ENCODE measurements around the gene ATG9B.

The ATG9B gene, protein sequence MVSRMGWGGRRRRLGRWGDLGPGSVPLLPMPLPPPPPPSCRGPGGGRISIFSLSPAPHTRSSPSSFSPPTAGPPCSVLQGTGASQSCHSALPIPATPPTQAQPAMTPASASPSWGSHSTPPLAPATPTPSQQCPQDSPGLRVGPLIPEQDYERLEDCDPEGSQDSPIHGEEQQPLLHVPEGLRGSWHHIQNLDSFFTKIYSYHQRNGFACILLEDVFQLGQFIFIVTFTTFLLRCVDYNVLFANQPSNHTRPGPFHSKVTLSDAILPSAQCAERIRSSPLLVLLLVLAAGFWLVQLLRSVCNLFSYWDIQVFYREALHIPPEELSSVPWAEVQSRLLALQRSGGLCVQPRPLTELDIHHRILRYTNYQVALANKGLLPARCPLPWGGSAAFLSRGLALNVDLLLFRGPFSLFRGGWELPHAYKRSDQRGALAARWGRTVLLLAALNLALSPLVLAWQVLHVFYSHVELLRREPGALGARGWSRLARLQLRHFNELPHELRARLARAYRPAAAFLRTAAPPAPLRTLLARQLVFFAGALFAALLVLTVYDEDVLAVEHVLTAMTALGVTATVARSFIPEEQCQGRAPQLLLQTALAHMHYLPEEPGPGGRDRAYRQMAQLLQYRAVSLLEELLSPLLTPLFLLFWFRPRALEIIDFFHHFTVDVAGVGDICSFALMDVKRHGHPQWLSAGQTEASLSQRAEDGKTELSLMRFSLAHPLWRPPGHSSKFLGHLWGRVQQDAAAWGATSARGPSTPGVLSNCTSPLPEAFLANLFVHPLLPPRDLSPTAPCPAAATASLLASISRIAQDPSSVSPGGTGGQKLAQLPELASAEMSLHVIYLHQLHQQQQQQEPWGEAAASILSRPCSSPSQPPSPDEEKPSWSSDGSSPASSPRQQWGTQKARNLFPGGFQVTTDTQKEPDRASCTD

DNA sequence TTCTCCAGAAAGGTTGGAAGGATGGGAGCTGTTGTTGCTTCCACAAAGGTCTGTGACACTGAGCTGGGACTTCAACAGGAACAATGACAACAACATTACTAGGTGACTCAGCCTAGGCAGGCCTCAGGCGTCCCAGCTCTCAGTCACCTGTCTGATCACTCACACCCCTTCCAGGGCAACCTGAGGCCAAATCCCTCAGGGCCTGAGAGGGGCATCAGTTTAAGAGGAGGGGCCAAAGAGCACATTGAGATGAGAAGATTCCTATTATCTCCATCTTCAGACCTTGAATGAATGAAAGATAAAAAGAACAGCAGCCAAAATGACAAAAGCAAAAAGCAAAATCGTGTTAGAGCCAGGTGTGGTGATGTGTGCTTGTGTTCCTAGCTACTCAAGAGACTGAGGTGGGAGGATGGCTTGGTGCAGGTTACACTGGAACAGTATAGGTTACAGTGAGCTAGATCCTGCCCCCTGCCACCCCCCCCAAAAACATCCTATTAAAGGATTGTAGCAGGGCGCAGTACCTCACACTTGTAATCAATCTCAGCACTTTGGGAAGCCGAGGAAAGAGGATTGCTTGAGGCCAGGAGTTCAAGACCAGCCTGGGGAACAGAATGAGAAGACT lies at the start of gene ATG9B:
Gene ATG9B, minus strand, starts transcription at position 60 of the 622 bp plus-strand sequence. CDS start 71 bp downstream, outside the sequence.
- H3K9ac ChIP-seq (ENCODE audit: low read length) = no peak within 1 kb of the TSS
- H3K9me2 ChIP-seq (replicated peaks; ENCODE audit: insufficient read depth, low read length) = no peaks in the 10 kb centered on the region
- H3K4me1 ChIP-seq (ENCODE audit: low read length) = peaks cover 13% of the 10 kb centered on the region
- peaks cover 9% of the 10 kb centered on the region for H3K79me2 ChIP-seq (ENCODE audit: low read length)
- peaks cover 19% of the 10 kb centered on the region for H3K27me3 ChIP-seq (replicated peaks; ENCODE audit: insufficient read depth, low read length)
- H3K4me2 ChIP-seq (ENCODE audit: low read depth, low read length) = no peak within 1 kb of the TSS
- H3K36me3 ChIP-seq (replicated peaks; ENCODE audit: insufficient read depth, low read length) = no peaks in the 10 kb centered on the region
- no peak within 1 kb of the TSS for H2AFZ ChIP-seq (ENCODE audit: low read length)
- H3F3A ChIP-seq (ENCODE audit: insufficient read depth, low read length) = no peaks in the 10 kb centered on the region
- H3K27ac ChIP-seq (ENCODE audit: low read length) = no peak within 1 kb of the TSS
- TF ChIP-seq EZH2phosphoT487 (IDR thresholded peaks at IDR 0.05; ENCODE audit: low read length) (no peak), EZH2 (optimal IDR thresholded peaks at IDR 0.05; ENCODE audit: low read depth, low read length) (no peak)
- TF ChIP-seq, protein P1, sequence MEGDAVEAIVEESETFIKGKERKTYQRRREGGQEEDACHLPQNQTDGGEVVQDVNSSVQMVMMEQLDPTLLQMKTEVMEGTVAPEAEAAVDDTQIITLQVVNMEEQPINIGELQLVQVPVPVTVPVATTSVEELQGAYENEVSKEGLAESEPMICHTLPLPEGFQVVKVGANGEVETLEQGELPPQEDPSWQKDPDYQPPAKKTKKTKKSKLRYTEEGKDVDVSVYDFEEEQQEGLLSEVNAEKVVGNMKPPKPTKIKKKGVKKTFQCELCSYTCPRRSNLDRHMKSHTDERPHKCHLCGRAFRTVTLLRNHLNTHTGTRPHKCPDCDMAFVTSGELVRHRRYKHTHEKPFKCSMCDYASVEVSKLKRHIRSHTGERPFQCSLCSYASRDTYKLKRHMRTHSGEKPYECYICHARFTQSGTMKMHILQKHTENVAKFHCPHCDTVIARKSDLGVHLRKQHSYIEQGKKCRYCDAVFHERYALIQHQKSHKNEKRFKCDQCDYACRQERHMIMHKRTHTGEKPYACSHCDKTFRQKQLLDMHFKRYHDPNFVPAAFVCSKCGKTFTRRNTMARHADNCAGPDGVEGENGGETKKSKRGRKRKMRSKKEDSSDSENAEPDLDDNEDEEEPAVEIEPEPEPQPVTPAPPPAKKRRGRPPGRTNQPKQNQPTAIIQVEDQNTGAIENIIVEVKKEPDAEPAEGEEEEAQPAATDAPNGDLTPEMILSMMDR (IDR thresholded peaks at IDR 0.05; ENCODE audit: low read length) = no peak
- no peaks in the 10 kb centered on the region for H3K9me3 ChIP-seq (replicated peaks; ENCODE audit: insufficient read depth, low read length)
- H3K4me3 ChIP-seq (ENCODE audit: low read length) = no peak within 1 kb of the TSS
- no peaks in the 10 kb centered on the region for H4K20me1 ChIP-seq (ENCODE audit: insufficient read depth, low read length)
- no peak for DNase-seq

DNA sequence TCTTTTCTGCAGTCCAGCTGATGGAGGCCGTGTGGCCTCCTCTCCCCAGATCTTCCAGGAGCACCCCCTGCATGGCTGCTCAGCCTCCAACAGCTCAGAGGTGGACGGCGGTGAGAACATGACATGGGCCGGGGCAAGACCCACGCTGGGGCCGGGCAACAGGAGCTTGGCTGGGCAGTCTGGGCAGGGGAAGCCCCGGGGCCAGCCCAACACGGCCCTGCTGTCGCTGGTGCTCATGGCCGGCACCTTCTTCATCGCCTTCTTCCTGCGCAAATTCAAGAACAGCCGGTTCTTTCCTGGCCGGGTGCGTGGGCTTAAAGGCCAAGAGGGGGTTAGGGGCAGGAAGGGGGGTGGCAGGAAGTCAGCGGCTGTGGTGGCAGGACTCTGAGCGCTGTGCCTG lies 49.7 kb upstream of the ATG9B start:
- H3K4me3 ChIP-seq (ENCODE audit: low read length) = no peak overlapping the region
- H3F3A ChIP-seq (ENCODE audit: insufficient read depth, low read length) = peaks cover 12% of the 10 kb centered on the region; the same call in 1 of the 2 replicates
- no peak overlapping the region for H3K4me2 ChIP-seq (ENCODE audit: low read depth, low read length)
- H3K9me3 ChIP-seq (replicated peaks; ENCODE audit: insufficient read depth, low read length) = no peaks in the 10 kb centered on the region
- no peak overlapping the region for H3K9ac ChIP-seq (ENCODE audit: low read length)
- H3K9me2 ChIP-seq (replicated peaks; ENCODE audit: insufficient read depth, low read length) = no peaks in the 10 kb centered on the region
- H3K4me1 ChIP-seq (ENCODE audit: low read length) = peaks cover under 1% of the 10 kb centered on the region; the same call in 1 of the 2 replicates
- peaks cover 6% of the 10 kb centered on the region; the same call in 1 of the 2 replicates for H3K36me3 ChIP-seq (replicated peaks; ENCODE audit: insufficient read depth, low read length)
- DNase-seq = no peak
- no peaks in the 10 kb centered on the region for H3K27me3 ChIP-seq (replicated peaks; ENCODE audit: insufficient read depth, low read length)
- no peak overlapping the region for H2AFZ ChIP-seq (ENCODE audit: low read length)
- TF ChIP-seq EZH2 (optimal IDR thresholded peaks at IDR 0.05; ENCODE audit: low read depth, low read length) = no peak
- TF ChIP-seq EZH2phosphoT487 (IDR thresholded peaks at IDR 0.05; ENCODE audit: low read length) = no peak
- TF ChIP-seq, protein P1 (IDR thresholded peaks at IDR 0.05; ENCODE audit: low read length) = no peak
- no peak overlapping the region for H3K27ac ChIP-seq (ENCODE audit: low read length)
- H4K20me1 ChIP-seq (ENCODE audit: insufficient read depth, low read length) = no peaks in the 10 kb centered on the region
- H3K79me2 ChIP-seq (ENCODE audit: low read length) = peaks cover 13% of the 10 kb centered on the region

DNA sequence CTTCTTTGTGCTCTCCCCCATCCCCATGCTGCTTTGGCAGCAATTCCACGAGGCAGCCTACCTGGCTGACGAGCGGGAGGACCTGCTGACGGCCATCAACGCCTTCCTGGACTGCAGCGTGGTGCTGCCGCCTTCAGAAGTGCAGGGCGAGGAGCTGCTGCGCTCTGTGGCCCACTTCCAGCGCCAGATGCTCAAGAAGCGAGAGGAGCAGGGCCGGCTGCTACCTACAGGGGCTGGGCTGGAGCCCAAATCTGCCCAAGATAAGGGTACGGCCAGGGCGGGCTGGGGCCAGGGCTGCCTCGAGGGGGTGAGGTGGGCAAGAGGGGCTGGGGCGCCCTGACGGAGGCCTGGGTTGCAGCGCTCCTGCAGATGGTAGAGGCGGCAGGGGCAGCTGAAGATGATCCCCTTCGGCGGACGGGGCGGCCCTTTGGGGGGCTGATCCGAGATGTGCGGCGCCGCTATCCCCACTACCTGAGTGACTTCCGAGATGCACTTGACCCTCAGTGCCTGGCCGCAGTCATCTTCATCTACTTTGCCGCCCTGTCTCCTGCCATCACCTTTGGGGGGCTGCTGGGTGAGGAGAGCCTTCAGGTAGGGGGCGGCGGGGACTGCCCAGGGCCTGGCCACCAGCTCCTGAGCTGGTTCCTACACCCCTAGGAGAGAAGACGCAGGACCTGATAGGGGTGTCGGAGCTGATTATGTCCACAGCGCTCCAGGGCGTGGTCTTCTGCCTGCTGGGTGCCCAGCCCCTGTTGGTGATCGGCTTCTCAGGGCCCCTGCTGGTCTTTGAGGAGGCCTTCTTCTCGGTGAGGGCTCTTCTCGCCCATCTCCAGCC lies 47.0 kb upstream of the ATG9B start:
- Histone ChIP-seq H3F3A (ENCODE audit: insufficient read depth, low read length) (peaks cover 8% of the 10 kb centered on the region; the same call in 1 of the 2 replicates), H4K20me1 (ENCODE audit: insufficient read depth, low read length) (no peaks in the 10 kb centered on the region), H3K36me3 (replicated peaks; ENCODE audit: insufficient read depth, low read length) (peaks cover 3% of the 10 kb centered on the region; the same call in 1 of the 2 replicates), H2AFZ (ENCODE audit: low read length) (no peak overlapping the region), H3K27me3 (replicated peaks; ENCODE audit: insufficient read depth, low read length) (no peaks in the 10 kb centered on the region), H3K9me2 (replicated peaks; ENCODE audit: insufficient read depth, low read length) (no peaks in the 10 kb centered on the region), H3K4me1 (ENCODE audit: low read length) (no peaks in the 10 kb centered on the region), H3K27ac (ENCODE audit: low read length) (no peak overlapping the region), H3K9me3 (replicated peaks; ENCODE audit: insufficient read depth, low read length) (no peaks in the 10 kb centered on the region), H3K4me3 (ENCODE audit: low read length) (no peak overlapping the region), H3K79me2 (ENCODE audit: low read length) (no peaks in the 10 kb centered on the region), H3K4me2 (ENCODE audit: low read depth, low read length) (no peak overlapping the region), H3K9ac (ENCODE audit: low read length) (no peak overlapping the region)
- TF ChIP-seq EZH2 (optimal IDR thresholded peaks at IDR 0.05; ENCODE audit: low read depth, low read length) (no peak), EZH2phosphoT487 (IDR thresholded peaks at IDR 0.05; ENCODE audit: low read length) (no peak)
- TF ChIP-seq, protein P1 (IDR thresholded peaks at IDR 0.05; ENCODE audit: low read length) = no peak
- DNase-seq = no peak

All from MM.1S (cell line).